Measurements from ENCODE around the gene DPCD. TPM values are rescaled to one million over a fixed set of nuclear protein-coding genes. Genes with fewer than 3 reads are reported as not detected.

Gene DPCD
- polyA plus RNA-seq, 1 of the 3 experiments (the other 2 are of a cell fraction) = 106 TPM

- Histone ChIP-seq H3K4me3 (ENCODE audit: low read depth in 2 of 2, low read length in 1 of 2) (no peak overlapping the region), H3K4me2 (no peak overlapping the region), H3K9me3 (no peaks in the 10 kb centered on the region), H3K27ac (ENCODE audit: low read depth in 2 of 2, low read length in 1 of 2) (no peak overlapping the region), H4K20me1 (ENCODE audit: insufficient read depth) (no peaks in the 10 kb centered on the region), H3K27me3 (ENCODE audit: insufficient read depth) (no peaks in the 10 kb centered on the region), H3K36me3 (replicated peaks in 1 of 2; ENCODE audit: control insufficient read depth in 1 of 2, insufficient read depth in 2 of 2, low read length in 1 of 2) (peaks cover 3 to 32% of the 10 kb centered on the region in 2 experiments), H3K79me2 (ENCODE audit: insufficient read depth) (no peaks in the 10 kb centered on the region), H2AFZ (ENCODE audit: low read depth) (no peak overlapping the region), H3K9ac (no peak overlapping the region), H3K9me2 (no peaks in the 10 kb centered on the region), H3F3A (replicated peaks; ENCODE audit: insufficient read depth) (no peaks in the 10 kb centered on the region), H3K4me1 (ENCODE audit: control insufficient read depth in 1 of 2, insufficient read depth in 2 of 2, low read depth in 1 of 2, low read length in 1 of 2) (no peaks in the 10 kb centered on the region; a peak in 1 of 4 replicates)
- CTCF ChIA-PET = interaction anchor here (0.6 to 0.9 kb wide), 2 partner anchors 33 to 132 kb away, joined by 3 read pairs; no protein-coding TSS in a partner anchor
- POLR2A ChIA-PET = no interaction called here
- DNase-seq = no peak
- TF ChIP-seq TAF1 (IDR thresholded peaks at IDR 0.05; ENCODE audit: borderline replicate concordance, low read depth, low read length) (no peak), SIN3A (IDR thresholded peaks at IDR 0.05; ENCODE audit: borderline replicate concordance, low read depth, low read length) (no peak), CHD2 (IDR thresholded peaks at IDR 0.05; ENCODE audit: low read length, partially characterized antibody) (no peak), EZH2phosphoT487 (IDR thresholded peaks at IDR 0.05; ENCODE audit: borderline replicate concordance, low read depth) (no peak)
- 64% methylated on average over 2 of the region's 5 CpGs for WGBS (ENCODE audit: low lambda C conversion rate)
These were observed 61.5 kb downstream of the DPCD start for GRCh38 chr10:101649525-101650085.

DNA sequence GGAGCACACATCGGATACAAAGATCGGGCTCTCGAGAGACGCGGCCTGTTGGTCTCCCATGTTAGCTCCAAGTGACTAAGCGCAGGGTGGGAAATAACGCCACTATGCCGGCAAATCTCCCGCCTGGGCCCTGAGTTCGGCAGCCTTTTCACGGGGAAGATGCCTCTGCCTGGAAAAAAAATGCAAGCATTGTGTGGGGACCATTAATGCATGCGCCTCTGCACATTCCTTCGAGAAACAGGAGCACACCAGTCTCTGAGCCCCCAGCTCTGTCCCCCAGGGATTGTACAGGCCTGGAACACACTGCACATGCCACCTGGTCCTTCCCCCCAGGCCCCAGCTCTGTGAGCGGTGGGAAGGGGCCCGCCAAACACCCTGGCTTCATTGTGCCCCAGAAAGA is 62.7 kb downstream of the DPCD start:
- Histone ChIP-seq H3K9me3 (no peaks in the 10 kb centered on the region), H4K20me1 (ENCODE audit: insufficient read depth) (no peaks in the 10 kb centered on the region), H3K36me3 (replicated peaks in 1 of 2; ENCODE audit: control insufficient read depth in 1 of 2, insufficient read depth in 2 of 2, low read length in 1 of 2) (peaks cover 3 to 39% of the 10 kb centered on the region in 2 experiments), H3K4me1 (ENCODE audit: control insufficient read depth in 1 of 2, insufficient read depth in 2 of 2, low read depth in 1 of 2, low read length in 1 of 2) (no peaks in the 10 kb centered on the region), H3K27me3 (ENCODE audit: insufficient read depth) (no peaks in the 10 kb centered on the region), H3K79me2 (ENCODE audit: insufficient read depth) (no peaks in the 10 kb centered on the region), H3K27ac (ENCODE audit: low read depth in 2 of 2, low read length in 1 of 2) (no peak overlapping the region), H3K4me3 (ENCODE audit: low read depth in 2 of 2, low read length in 1 of 2) (no peak overlapping the region), H2AFZ (ENCODE audit: low read depth) (no peak overlapping the region), H3F3A (replicated peaks; ENCODE audit: insufficient read depth) (no peaks in the 10 kb centered on the region), H3K9ac (no peak overlapping the region), H3K9me2 (no peaks in the 10 kb centered on the region), H3K4me2 (no peak overlapping the region)
- WGBS (ENCODE audit: low lambda C conversion rate) = 98% methylated on average over 13 of the region's 15 CpGs
- POLR2A ChIA-PET = no interaction called here
- no peak for DNase-seq
- CTCF ChIA-PET = no interaction called here
- TF ChIP-seq RAD21 (IDR thresholded peaks at IDR 0.05; ENCODE audit: low read length) (no peak), USF1 (IDR thresholded peaks at IDR 0.05; ENCODE audit: borderline replicate concordance, low read depth) (no peak), CTCF (IDR thresholded peaks at IDR 0.05) (no peak), FOSL2 (IDR thresholded peaks at IDR 0.05; ENCODE audit: borderline replicate concordance, low read depth) (no peak), CHD2 (IDR thresholded peaks at IDR 0.05; ENCODE audit: low read length, partially characterized antibody) (no peak), MAX (IDR thresholded peaks at IDR 0.05; ENCODE audit: low read depth) (no peak), TEAD4 (IDR thresholded peaks at IDR 0.05; ENCODE audit: borderline replicate concordance, insufficient read depth) (no peak), SIN3A (IDR thresholded peaks at IDR 0.05; ENCODE audit: borderline replicate concordance, low read depth, low read length) (no peak), RCOR1 (IDR thresholded peaks at IDR 0.05; ENCODE audit: low read length) (no peak), RXRA (IDR thresholded peaks at IDR 0.05; ENCODE audit: borderline replicate concordance, low read depth) (no peak), PBX3 (IDR thresholded peaks at IDR 0.05) (no peak), MEF2A (IDR thresholded peaks at IDR 0.05; ENCODE audit: borderline replicate concordance, low read depth) (no peak), YY1 (IDR thresholded peaks at IDR 0.05; ENCODE audit: low read depth) (no peak), EP300 (IDR thresholded peaks at IDR 0.05; ENCODE audit: borderline replicate concordance in 1 of 2, low read depth in 1 of 2, low read length in 1 of 2) (no peak)
- TF ChIP-seq, protein P1, sequence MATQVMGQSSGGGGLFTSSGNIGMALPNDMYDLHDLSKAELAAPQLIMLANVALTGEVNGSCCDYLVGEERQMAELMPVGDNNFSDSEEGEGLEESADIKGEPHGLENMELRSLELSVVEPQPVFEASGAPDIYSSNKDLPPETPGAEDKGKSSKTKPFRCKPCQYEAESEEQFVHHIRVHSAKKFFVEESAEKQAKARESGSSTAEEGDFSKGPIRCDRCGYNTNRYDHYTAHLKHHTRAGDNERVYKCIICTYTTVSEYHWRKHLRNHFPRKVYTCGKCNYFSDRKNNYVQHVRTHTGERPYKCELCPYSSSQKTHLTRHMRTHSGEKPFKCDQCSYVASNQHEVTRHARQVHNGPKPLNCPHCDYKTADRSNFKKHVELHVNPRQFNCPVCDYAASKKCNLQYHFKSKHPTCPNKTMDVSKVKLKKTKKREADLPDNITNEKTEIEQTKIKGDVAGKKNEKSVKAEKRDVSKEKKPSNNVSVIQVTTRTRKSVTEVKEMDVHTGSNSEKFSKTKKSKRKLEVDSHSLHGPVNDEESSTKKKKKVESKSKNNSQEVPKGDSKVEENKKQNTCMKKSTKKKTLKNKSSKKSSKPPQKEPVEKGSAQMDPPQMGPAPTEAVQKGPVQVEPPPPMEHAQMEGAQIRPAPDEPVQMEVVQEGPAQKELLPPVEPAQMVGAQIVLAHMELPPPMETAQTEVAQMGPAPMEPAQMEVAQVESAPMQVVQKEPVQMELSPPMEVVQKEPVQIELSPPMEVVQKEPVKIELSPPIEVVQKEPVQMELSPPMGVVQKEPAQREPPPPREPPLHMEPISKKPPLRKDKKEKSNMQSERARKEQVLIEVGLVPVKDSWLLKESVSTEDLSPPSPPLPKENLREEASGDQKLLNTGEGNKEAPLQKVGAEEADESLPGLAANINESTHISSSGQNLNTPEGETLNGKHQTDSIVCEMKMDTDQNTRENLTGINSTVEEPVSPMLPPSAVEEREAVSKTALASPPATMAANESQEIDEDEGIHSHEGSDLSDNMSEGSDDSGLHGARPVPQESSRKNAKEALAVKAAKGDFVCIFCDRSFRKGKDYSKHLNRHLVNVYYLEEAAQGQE (IDR thresholded peaks at IDR 0.05; ENCODE audit: low read depth, low read length) = no peak
- TF ChIP-seq, protein P2, sequence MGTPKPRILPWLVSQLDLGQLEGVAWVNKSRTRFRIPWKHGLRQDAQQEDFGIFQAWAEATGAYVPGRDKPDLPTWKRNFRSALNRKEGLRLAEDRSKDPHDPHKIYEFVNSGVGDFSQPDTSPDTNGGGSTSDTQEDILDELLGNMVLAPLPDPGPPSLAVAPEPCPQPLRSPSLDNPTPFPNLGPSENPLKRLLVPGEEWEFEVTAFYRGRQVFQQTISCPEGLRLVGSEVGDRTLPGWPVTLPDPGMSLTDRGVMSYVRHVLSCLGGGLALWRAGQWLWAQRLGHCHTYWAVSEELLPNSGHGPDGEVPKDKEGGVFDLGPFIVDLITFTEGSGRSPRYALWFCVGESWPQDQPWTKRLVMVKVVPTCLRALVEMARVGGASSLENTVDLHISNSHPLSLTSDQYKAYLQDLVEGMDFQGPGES (IDR thresholded peaks at IDR 0.05; ENCODE audit: low read depth, low read length) = no peak

Measured in SK-N-SH (cell line).